ENCODE measurements around the gene USP34. TPM values are rescaled to one million over a fixed set of nuclear protein-coding genes. Genes with fewer than 3 reads are reported as not detected.

Gene USP34
- total RNA-seq, 1 experiment from 2014 or later = 76.3 TPM

DNA sequence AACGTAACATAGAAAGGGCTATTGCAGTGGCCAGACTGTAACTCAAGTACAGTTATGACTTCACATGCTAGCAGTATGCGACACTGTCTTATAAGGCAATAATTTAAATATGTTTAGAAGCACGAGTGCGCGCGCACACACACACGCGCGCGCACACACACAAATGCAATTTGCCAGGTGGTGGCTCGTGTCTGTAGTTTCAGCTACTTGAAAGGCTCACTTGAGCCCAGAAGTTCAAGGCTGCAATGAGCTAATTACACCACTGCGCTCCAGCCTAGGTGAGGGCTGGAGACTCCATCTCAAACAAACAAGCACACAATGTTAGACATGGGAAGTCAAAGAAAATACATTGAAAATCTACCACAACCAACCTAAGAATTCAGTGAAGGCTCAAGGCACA lies 103.7 kb downstream of the USP34 start (continued):
- no peak for TF ChIP-seq POLR2AphosphoS5 (IDR thresholded peaks at IDR 0.05; ENCODE audit: low read depth, low read length)
- no peak for TF ChIP-seq ZFX (IDR thresholded peaks at IDR 0.05)
- TF ChIP-seq RAD21 (IDR thresholded peaks at IDR 0.05; ENCODE audit: low read depth) = no peak
- no peak for TF ChIP-seq CEBPB (IDR thresholded peaks at IDR 0.05; ENCODE audit: low read depth)
- TF ChIP-seq SP1 (IDR thresholded peaks at IDR 0.05; ENCODE audit: low read depth) = no peak
- TF ChIP-seq, protein P1, sequence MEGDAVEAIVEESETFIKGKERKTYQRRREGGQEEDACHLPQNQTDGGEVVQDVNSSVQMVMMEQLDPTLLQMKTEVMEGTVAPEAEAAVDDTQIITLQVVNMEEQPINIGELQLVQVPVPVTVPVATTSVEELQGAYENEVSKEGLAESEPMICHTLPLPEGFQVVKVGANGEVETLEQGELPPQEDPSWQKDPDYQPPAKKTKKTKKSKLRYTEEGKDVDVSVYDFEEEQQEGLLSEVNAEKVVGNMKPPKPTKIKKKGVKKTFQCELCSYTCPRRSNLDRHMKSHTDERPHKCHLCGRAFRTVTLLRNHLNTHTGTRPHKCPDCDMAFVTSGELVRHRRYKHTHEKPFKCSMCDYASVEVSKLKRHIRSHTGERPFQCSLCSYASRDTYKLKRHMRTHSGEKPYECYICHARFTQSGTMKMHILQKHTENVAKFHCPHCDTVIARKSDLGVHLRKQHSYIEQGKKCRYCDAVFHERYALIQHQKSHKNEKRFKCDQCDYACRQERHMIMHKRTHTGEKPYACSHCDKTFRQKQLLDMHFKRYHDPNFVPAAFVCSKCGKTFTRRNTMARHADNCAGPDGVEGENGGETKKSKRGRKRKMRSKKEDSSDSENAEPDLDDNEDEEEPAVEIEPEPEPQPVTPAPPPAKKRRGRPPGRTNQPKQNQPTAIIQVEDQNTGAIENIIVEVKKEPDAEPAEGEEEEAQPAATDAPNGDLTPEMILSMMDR (IDR thresholded peaks at IDR 0.05 in 2 of 3, conservative IDR thresholded peaks at IDR 0.05 in 1 of 3; ENCODE audit: borderline replicate concordance in 1 of 3, insufficient read depth in 1 of 3, low read depth in 2 of 3, low read length in 2 of 3) = no peak
- TF ChIP-seq EZH2 (IDR thresholded peaks at IDR 0.05) = no peak
- TF ChIP-seq CBX3 (IDR thresholded peaks at IDR 0.05; ENCODE audit: low read depth) = no peak

DNA sequence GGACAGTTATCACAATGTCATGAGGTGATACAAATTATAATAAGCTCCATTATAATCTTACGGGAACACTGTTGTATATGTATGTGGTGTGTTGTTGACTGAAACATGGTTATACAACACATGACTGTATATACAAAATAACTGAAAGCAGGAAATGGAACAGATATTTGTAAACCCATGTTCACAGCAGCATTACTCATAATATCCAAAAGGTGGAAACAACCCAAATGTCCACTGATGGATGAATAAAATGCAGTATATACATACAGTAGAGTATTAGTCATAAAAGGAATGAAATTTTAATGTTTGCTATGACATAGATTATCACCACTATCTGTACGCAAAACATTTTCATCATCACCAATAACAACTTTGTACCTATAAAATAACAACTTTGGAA lies 107.3 kb downstream of the USP34 start:
- Histone ChIP-seq H3K9me3 (ENCODE audit: control insufficient read depth in 1 of 2, insufficient read depth in 1 of 2, low read depth in 1 of 2, low read length in 2 of 2) (no peaks in the 10 kb centered on the region), H3K36me3 (ENCODE audit: control insufficient read depth in 1 of 2, insufficient read depth in 2 of 2, low read length in 2 of 2) (peaks cover 0 to 4% of the 10 kb centered on the region in 2 experiments; a peak in 3 of 4 replicates), H3K9ac (ENCODE audit: low read length) (no peak overlapping the region), H3K27ac (ENCODE audit: low read depth, low read length) (no peak overlapping the region), H3K27me3 (ENCODE audit: insufficient read depth, low read length) (no peaks in the 10 kb centered on the region), H3K9me2 (ENCODE audit: insufficient read depth) (no peaks in the 10 kb centered on the region), H3K4me1 (ENCODE audit: control insufficient read depth in 1 of 2, insufficient read depth in 2 of 2, low read length in 2 of 2) (no peaks in the 10 kb centered on the region), H4K20me1 (ENCODE audit: insufficient read depth) (0 out of 2 replicates have a peak, but pooled peaks cover 3% of the 10 kb centered on the region), H3K4me3 (replicated peaks in 1 of 2; ENCODE audit: low read depth in 1 of 2, low read length in 2 of 2) (no peak overlapping the region), H2AFZ (ENCODE audit: low read depth, low read length, poor library complexity, severe bottlenecking) (no peak overlapping the region), H3K79me2 (ENCODE audit: insufficient read depth, low read length) (peaks cover 88% of the 10 kb centered on the region), H3K4me2 (ENCODE audit: low read length) (no peak overlapping the region)
- CTCF ChIA-PET = no interaction called here
- intact Hi-C loops (cut with micrococcal nuclease) = no loop called here
- POLR2A ChIA-PET = no interaction called here
- DNase-seq (ENCODE audit: low read depth, low spot score) (no peak), ATAC-seq (no peak)
- TF ChIP-seq, protein P2, sequence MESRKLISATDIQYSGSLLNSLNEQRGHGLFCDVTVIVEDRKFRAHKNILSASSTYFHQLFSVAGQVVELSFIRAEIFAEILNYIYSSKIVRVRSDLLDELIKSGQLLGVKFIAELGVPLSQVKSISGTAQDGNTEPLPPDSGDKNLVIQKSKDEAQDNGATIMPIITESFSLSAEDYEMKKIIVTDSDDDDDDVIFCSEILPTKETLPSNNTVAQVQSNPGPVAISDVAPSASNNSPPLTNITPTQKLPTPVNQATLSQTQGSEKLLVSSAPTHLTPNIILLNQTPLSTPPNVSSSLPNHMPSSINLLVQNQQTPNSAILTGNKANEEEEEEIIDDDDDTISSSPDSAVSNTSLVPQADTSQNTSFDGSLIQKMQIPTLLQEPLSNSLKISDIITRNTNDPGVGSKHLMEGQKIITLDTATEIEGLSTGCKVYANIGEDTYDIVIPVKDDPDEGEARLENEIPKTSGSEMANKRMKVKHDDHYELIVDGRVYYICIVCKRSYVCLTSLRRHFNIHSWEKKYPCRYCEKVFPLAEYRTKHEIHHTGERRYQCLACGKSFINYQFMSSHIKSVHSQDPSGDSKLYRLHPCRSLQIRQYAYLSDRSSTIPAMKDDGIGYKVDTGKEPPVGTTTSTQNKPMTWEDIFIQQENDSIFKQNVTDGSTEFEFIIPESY (IDR thresholded peaks at IDR 0.05; ENCODE audit: extremely low read depth, insufficient replicate concordance, low read length) = no peak
- TF ChIP-seq YY1 (IDR thresholded peaks at IDR 0.05; ENCODE audit: extremely low read depth, insufficient replicate concordance, low read depth, low read length) (no peak), ELF1 (IDR thresholded peaks at IDR 0.05; ENCODE audit: borderline replicate concordance, low read depth) (no peak), ZNF274 (IDR thresholded peaks at IDR 0.05; ENCODE audit: low read depth, low read length) (no peak), RAD21 (IDR thresholded peaks at IDR 0.05; ENCODE audit: low read depth) (no peak), JUND (IDR thresholded peaks at IDR 0.05) (no peak), SIN3A (IDR thresholded peaks at IDR 0.05; ENCODE audit: low read depth) (no peak), CBX3 (IDR thresholded peaks at IDR 0.05; ENCODE audit: low read depth) (no peak)
- no TSS peak for BruUV-seq (replicated peaks)
- RAD21 ChIA-PET (ENCODE audit: low non-redundant PET in 1 of 2, low total read pairs in 2 of 2, uncharacterized antibody in 2 of 2, unreplicated experiment in 2 of 2) = interaction anchor here in 1 of 2 experiments (0.6 kb wide), 1 partner anchor 432 kb away, joined by 3 read pairs; no protein-coding TSS in a partner anchor

All from HCT116 (cell line).